Measurements from ENCODE around the gene FMN2. TPM values are rescaled to one million over a fixed set of nuclear protein-coding genes. Genes with fewer than 3 reads are reported as not detected.

FMN2 gene
- polyA plus RNA-seq, 2 of the 4 experiments (the other 2 are of a cell fraction) = 2.8 to 4.2 TPM

DNA sequence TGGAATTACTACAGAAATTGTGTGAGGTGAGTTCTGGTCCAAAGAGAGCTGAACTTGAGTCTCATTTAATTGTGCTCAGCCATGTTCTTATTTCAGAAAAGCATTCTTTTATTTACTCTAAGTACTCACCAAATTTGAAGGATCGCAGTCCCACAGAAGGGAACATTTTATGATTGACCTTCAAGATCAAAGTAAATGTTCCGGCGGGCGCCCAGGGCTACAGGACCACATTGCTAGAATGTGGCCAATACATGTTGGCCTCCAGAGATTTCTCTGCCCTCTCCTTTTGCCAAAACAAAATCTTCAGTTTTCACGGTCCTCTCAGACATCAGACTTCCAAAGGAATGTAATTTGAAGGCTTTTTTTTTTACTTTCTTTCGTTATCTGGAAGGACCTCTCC lies 237.8 kb downstream of the FMN2 start (continued):
- TF ChIP-seq ZSCAN20 (CRISPR knock-in tag; IDR thresholded peaks at IDR 0.05) = no peak

DNA sequence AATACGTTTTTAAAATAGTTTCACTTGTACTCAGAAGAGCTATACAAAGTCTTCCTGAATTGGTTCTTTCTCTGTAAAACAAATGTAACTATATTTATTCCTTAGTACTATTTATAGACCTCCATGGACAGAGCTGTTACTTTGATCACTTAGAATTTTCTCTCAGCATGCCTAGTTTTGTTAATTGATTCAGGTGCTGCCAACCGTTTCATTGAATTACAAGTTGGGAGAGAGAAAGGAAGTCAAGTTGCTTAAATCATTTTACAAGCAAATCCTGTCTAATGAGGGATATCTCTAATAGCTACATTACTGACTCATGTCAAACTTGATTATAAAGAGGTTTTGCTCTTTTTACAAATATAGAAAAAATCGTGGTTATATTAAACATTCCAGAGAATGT lies 241.0 kb downstream of the FMN2 start:
- Histone ChIP-seq H3K4me3 (no peak overlapping the region), H3K9me3 (no peaks in the 10 kb centered on the region), H3K27ac (no peak overlapping the region), H3K4me2 (no peak overlapping the region), H3K4me1 (no peaks in the 10 kb centered on the region)
- WGBS (ENCODE audit: missing lambda C conversion rate) = 56% methylated on average over 3 of the region's 3 CpGs
- POLR2A ChIA-PET = no interaction called here
- ATAC-seq = no peak
- no peak for TF ChIP-seq RCOR1 (IDR thresholded peaks at IDR 0.05; ENCODE audit: low read depth, low read length)
- TF ChIP-seq CBX8 (IDR thresholded peaks at IDR 0.05) = no peak
- TF ChIP-seq FOSL2 (IDR thresholded peaks at IDR 0.05) = no peak
- TF ChIP-seq FOSL2 (CRISPR knock-in tag; IDR thresholded peaks at IDR 0.05) = no peak
- TF ChIP-seq, protein P1, sequence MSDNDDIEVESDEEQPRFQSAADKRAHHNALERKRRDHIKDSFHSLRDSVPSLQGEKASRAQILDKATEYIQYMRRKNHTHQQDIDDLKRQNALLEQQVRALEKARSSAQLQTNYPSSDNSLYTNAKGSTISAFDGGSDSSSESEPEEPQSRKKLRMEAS (IDR thresholded peaks at IDR 0.05) = no peak
- no peak for TF ChIP-seq SMC3 (IDR thresholded peaks at IDR 0.05)
- TF ChIP-seq HOXB5 (CRISPR knock-in tag; IDR thresholded peaks at IDR 0.05) = no peak
- TF ChIP-seq CTCF (IDR thresholded peaks at IDR 0.05) = no peak
- TF ChIP-seq MAZ (IDR thresholded peaks at IDR 0.05; ENCODE audit: borderline replicate concordance, low read depth, low read length) = no peak
- TF ChIP-seq POLR2AphosphoS2 (conservative IDR thresholded peaks at IDR 0.05; ENCODE audit: low read length) = no peak
- CTCF ChIA-PET = no interaction called here
- no peak for FAIRE-seq
- no peak for DNase-seq (ENCODE audit: low read depth in 1 of 2, low spot score in 1 of 2)

DNA sequence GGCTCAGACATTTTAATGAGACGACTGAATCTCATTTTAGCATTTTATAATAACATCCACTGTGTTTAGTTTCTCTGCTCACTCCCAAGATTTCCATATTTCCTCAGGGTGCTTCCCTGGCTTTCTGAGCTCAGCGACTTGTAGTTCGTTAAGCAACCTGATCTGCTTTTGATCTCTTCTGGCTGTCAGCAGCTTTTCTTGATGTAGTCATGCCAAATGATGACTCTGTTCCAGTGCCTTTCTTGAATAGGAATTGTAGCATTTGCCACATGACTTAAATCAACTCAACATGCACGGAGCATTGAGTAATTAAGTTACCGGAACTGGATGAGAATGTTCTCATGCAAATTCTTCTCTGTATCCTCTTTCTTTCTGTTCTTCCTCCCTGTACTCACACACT lies 246.1 kb downstream of the FMN2 start:
- Histone ChIP-seq H3K27ac (no peak overlapping the region), H3K4me1 (peaks cover 12% of the 10 kb centered on the region), H3K4me3 (no peak overlapping the region), H3K9me3 (no peaks in the 10 kb centered on the region), H3K4me2 (no peak overlapping the region)
- ChIA-PET CTCF (interaction anchor here (0.6 to 1.1 kb wide), 2 partner anchors 11 to 63 kb away, joined by 3 to 4 read pairs; no protein-coding TSS in a partner anchor), POLR2A (no interaction called here)
- DNase-seq (ENCODE audit: low read depth in 1 of 2, low spot score in 1 of 2) (no peak), FAIRE-seq (no peak), ATAC-seq (no peak)
- 82% methylated on average over 5 of the region's 5 CpGs for WGBS (ENCODE audit: missing lambda C conversion rate)
- TF ChIP-seq RAD21 (conservative IDR thresholded peaks at IDR 0.05 in 1 of 2, IDR thresholded peaks at IDR 0.05 in 1 of 2) (no peak), PHF8 (IDR thresholded peaks at IDR 0.05; ENCODE audit: borderline replicate concordance, low read depth) (no peak), TP53 (CRISPR knock-in tag; IDR thresholded peaks at IDR 0.05) (no peak), POLR2AphosphoS2 (conservative IDR thresholded peaks at IDR 0.05; ENCODE audit: low read length) (no peak), EP300 (IDR thresholded peaks at IDR 0.05) (no peak), GATA3 (IDR thresholded peaks at IDR 0.05; ENCODE audit: borderline replicate concordance) (no peak), HOXB13 (CRISPR knock-in tag; IDR thresholded peaks at IDR 0.05; ENCODE audit: low read depth) (no peak), FOXS1 (CRISPR knock-in tag; IDR thresholded peaks at IDR 0.05) (no peak)

- H3K4me1 ChIP-seq = peaks cover 12% of the 10 kb centered on the region
- POLR2A ChIA-PET = no interaction called here
- no peak overlapping the region for H3K4me2 ChIP-seq
- DNase-seq (ENCODE audit: low read depth in 1 of 2, low spot score in 1 of 2) (no peak), ATAC-seq (no peak), FAIRE-seq (no peak)
- WGBS (ENCODE audit: missing lambda C conversion rate) = 88% methylated on average over 9 of the region's 9 CpGs
- CTCF ChIA-PET = interaction anchor here (1.1 kb wide), 1 partner anchor 12 kb away, joined by 4 read pairs; no protein-coding TSS in a partner anchor
- no peak overlapping the region for H3K4me3 ChIP-seq
- no peak overlapping the region for H3K27ac ChIP-seq
- H3K9me3 ChIP-seq = no peaks in the 10 kb centered on the region
- TF ChIP-seq POLR2AphosphoS2 (conservative IDR thresholded peaks at IDR 0.05; ENCODE audit: low read length) (no peak), SMC3 (IDR thresholded peaks at IDR 0.05) (no peak), MAFK (IDR thresholded peaks at IDR 0.05; ENCODE audit: partially characterized antibody) (no peak), CTCF (IDR thresholded peaks at IDR 0.05) (no peak), CHD2 (IDR thresholded peaks at IDR 0.05; ENCODE audit: low read length, partially characterized antibody) (no peak), HEYL (CRISPR knock-in tag; IDR thresholded peaks at IDR 0.05) (no peak), ZSCAN20 (CRISPR knock-in tag; IDR thresholded peaks at IDR 0.05) (no peak), PBX3 (IDR thresholded peaks at IDR 0.05) (no peak), FOSB (CRISPR knock-in tag; IDR thresholded peaks at IDR 0.05) (no peak), ESRRA (IDR thresholded peaks at IDR 0.05; ENCODE audit: borderline replicate concordance, low read length) (no peak), RFX5 (IDR thresholded peaks at IDR 0.05) (no peak), POLR2A (IDR thresholded peaks at IDR 0.05; ENCODE audit: low read length) (no peak), JUNB (IDR thresholded peaks at IDR 0.05) (no peak)
- TF ChIP-seq, protein P2, sequence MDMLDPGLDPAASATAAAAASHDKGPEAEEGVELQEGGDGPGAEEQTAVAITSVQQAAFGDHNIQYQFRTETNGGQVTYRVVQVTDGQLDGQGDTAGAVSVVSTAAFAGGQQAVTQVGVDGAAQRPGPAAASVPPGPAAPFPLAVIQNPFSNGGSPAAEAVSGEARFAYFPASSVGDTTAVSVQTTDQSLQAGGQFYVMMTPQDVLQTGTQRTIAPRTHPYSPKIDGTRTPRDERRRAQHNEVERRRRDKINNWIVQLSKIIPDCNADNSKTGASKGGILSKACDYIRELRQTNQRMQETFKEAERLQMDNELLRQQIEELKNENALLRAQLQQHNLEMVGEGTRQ (IDR thresholded peaks at IDR 0.05) = no peak
- TF ChIP-seq, protein P3, sequence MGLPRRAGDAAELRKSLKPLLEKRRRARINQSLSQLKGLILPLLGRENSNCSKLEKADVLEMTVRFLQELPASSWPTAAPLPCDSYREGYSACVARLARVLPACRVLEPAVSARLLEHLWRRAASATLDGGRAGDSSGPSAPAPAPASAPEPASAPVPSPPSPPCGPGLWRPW (IDR thresholded peaks at IDR 0.05) = no peak
Observed at GRCh38 chr1:240338837-240339236, 247.2 kb downstream of the FMN2 start.
